Mucosa of rectum (tissue), 2 donors: ENCODE measurements around the gene PRC1.
A peak's percentile ranks its signal among the peaks of the same experiment; 100 is the strongest.
"Not testable (repeated sequence)": the region's sequence is repeated elsewhere in the genome, so short reads cannot be mapped to it uniquely, and the experiment has no call there.

Source experiments
- H3K27ac ChIP-seq, 2 donors: one replicate each; pipeline ENCODE4 v1.7.0; 2013; ENCODE audit warnings: inconsistent platforms in 2 of 2, low read depth in 2 of 2, low read length in 2 of 2
- H3K27me3 ChIP-seq, 2 donors: one replicate each; pipeline ENCODE4 v1.7.0; 2013; ENCODE audit warnings: low read length in 2 of 2; ENCODE audit not compliant: control insufficient read depth in 2 of 2, insufficient read depth in 2 of 2
- H3K36me3 ChIP-seq, 2 donors: one replicate each; pipeline ENCODE4 v1.7.0; 2013; ENCODE audit warnings: low read length in 2 of 2; ENCODE audit not compliant: control insufficient read depth in 2 of 2, insufficient read depth in 2 of 2
- H3K4me1 ChIP-seq, 2 donors: one replicate each; pipeline ENCODE4 v1.7.0; 2013; ENCODE audit warnings: low read length in 2 of 2, mild to moderate bottlenecking in 1 of 2; ENCODE audit not compliant: control insufficient read depth in 2 of 2, insufficient read depth in 2 of 2
- H3K4me3 ChIP-seq, 2 donors: one replicate each; pipeline ENCODE4 v1.7.0; 2013; ENCODE audit warnings: low read length in 2 of 2
- H3K9ac ChIP-seq, 2 donors: one replicate each; pipeline ENCODE4 v1.7.0; 2013; ENCODE audit warnings: low read length in 2 of 2, low read depth in 1 of 2, mild to moderate bottlenecking in 1 of 2
- H3K9me3 ChIP-seq, 2 donors: one replicate each; pipeline ENCODE4 v1.7.0; 2013; ENCODE audit warnings: low read length in 2 of 2; ENCODE audit not compliant: control insufficient read depth in 2 of 2
- donor health status: healthy.
- donor health status: Normal muscosa, but diverticular disease.

PRC1 gene

DNA sequence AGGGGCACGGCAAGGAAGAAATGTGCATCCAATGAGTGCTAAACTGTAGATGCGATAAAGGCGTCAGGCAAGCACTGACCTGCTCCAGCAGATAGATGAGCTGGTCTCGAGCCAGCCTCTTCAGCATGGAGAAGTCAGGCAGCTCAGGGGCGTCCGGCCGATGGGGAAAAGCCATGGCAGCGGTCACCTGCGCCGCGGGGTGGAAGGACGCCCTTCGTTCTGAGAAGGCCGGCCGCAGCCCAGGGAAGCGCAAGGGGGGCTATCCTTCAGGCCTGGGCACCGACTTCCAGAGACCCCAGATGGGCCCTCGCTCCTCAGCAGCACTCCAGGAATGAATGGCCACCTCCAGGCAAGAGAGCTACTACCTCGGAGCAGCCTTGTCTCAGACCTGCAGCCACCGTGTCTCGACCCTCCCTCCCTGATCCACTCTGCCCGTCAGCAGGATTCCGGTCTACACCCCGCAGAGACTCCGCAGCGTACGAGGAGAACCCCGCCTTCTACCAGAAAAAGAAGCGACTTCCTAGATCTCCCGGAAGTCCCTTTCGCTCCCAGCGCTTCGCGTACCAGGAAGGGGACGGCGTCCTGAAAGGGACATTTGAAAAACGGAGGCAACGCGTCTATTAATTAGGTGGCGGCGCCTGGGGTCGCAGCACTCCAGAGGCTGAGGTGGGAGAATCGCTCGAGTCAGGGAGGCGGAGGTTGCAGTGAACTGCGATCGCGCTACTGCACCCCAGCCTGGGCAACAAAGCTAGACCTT, 27.9 kb upstream of the PRC1 start, which contains the start of gene VPS33B:
TSS of gene VPS33B (minus strand) at position 520 of the 757 bp plus-strand sequence. CDS start at position 175, 345 bp downstream.
- Histone ChIP-seq H3K27me3 (no peaks in the 10 kb centered on the region), H3K9me3 (no peaks in the 10 kb centered on the region), H3K4me1 (peaks cover 8 to 9% of the 10 kb centered on the region in 2 donors), H3K27ac (peak within 1 kb of the TSS; percentile 63 to 82), H3K4me3 (peak within 1 kb of the TSS; percentile 94 to 99), H3K36me3 (peaks cover 0 to 4% of the 10 kb centered on the region in 2 donors), H3K9ac (peak within 1 kb of the TSS; percentile 89 to 96)

DNA sequence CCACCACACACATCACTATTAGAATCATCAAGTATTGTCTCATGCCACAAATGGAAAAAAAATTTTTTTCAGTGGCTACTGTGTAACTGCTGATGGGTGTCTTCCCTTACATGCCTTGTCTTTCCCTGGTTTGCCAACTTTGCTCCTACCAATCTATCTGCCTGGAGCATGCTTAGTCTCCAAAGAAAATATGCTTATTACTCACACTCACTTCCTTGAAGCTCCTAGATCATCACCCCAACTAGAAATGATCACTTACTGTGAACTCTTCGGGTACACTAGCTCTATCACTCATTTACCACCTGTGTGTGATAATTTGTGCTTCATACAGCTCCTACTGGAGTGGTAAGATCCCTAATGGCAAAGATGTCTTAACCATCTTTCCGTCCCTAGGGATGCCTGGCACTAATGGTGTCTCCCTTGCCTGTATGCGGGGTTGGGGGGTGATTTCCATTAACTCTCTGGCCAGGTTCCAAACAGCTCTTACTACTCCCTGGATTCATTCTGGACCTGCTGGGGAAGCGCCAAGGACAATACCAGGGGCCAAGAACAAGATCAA, 27.3 kb upstream of the PRC1 start:
- Histone ChIP-seq H3K27me3 (no peaks in the 10 kb centered on the region), H3K9me3 (no peaks in the 10 kb centered on the region), H3K36me3 (peaks cover 3 to 8% of the 10 kb centered on the region in 2 donors), H3K4me3 (peak overlapping the region; percentile 94 to 99), H3K27ac (peak overlapping the region in 1 of 2 donors; percentile 82), H3K9ac (peak overlapping the region; percentile 89 to 96), H3K4me1 (peaks cover 8 to 9% of the 10 kb centered on the region in 2 donors)

DNA sequence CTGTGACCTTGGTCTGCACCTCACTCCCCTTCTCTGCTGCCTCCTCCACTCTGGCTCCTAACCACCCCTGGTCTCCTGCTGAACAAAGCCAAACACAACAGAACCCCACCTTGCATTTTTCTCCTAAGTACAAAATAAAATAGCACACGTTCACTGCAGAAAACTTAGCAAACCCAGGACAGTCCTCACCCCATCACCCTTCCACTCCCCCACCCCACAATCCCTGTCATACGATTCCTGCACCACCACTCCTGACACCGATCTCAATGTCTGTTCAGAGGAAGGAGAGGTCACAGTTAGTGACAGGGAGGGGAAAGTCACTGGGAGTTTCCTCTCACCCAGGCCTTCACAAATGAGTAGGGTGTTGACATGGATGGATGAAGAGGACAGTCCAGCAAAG, 23.8 kb upstream of the PRC1 start:
- Histone ChIP-seq H3K9me3 (no peaks in the 10 kb centered on the region), H3K4me1 (peaks cover 8 to 9% of the 10 kb centered on the region in 2 donors)

DNA sequence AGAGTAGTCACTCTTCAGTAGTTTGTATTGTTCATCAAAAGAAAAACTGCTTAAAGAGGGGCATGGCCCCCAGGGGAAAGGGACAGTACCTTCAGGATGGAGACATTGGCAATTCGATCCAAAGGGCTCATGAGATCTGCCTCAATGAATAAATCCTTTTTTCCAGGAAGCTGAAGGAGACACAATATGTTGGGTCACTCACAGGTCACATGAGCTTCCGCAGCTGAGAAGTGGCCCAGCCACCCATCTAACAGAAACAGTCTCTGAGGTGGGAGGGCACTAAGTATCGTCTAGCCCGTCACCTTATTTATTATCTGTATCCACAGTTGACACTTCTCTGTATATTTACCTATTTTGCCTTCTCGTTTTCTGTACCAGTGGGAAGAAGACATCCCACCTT, 23.4 kb upstream of the PRC1 start:
- peaks cover 18 to 27% of the 10 kb centered on the region in 2 donors for H3K36me3 ChIP-seq
- no peaks in the 10 kb centered on the region for H3K27me3 ChIP-seq
- peaks cover 8 to 9% of the 10 kb centered on the region in 2 donors for H3K4me1 ChIP-seq
- no peak overlapping the region for H3K4me3 ChIP-seq
- no peak overlapping the region for H3K9ac ChIP-seq
- H3K9me3 ChIP-seq, result no peaks in the 10 kb centered on the region
- H3K27ac ChIP-seq, result no peak overlapping the region

More for the DNA sequence above, 23.8 kb upstream of the PRC1 start:
- no peak overlapping the region for H3K27ac ChIP-seq
- H3K27me3 ChIP-seq, result no peaks in the 10 kb centered on the region
- H3K4me3 ChIP-seq, result no peak overlapping the region
- H3K36me3 ChIP-seq, result peaks cover 13 to 22% of the 10 kb centered on the region in 2 donors
- no peak overlapping the region for H3K9ac ChIP-seq

DNA sequence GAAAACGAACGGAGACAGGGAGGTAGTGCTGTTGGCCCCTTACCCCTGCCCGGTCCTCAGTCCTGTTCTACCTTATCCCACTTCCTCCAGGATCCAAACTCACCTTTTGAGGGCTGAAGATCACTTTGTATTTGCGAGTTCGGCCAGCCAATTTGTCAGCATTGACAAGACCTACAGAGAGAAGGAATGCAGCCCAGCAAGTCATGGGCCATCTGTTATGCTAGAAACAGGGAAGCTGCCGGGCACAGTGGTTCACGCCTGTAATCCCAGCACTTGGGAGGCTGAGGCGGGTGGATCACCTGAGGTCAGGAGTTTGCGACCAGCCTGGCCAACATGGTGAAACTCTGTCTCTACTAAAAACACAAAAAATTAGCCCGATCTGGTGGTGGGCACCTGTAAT, 19.4 kb upstream of the PRC1 start:
- not testable (repeated sequence) for H3K4me1 ChIP-seq, H3K27me3 ChIP-seq, H3K4me3 ChIP-seq, H3K27ac ChIP-seq, H3K9me3 ChIP-seq, H3K9ac ChIP-seq
- peaks cover 37 to 48% of the 10 kb centered on the region in 2 donors for H3K36me3 ChIP-seq

DNA sequence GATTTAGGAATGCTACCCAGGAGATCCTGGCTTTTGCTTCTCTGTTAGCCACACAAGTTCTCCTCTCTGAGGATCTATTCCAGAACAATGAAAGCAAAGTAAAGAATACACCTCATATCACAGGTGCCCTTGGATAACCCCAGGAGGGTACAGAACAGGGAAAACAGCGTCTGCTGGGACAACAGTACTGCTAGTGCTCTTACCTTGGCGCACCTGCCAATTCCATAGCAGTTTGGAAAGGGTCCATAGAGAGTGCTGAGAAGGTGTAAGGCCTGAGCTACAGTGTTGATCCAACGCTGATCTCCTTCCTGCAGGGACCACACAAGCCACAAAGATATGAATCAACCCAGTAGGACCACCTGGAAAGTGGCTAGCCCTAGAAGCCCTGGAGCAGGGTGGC, 12.9 kb upstream of the PRC1 start:
- H3K36me3 ChIP-seq, result peaks cover 62 to 72% of the 10 kb centered on the region in 2 donors
- H3K9ac ChIP-seq, result no peak overlapping the region
- no peaks in the 10 kb centered on the region for H3K4me1 ChIP-seq
- no peaks in the 10 kb centered on the region for H3K27me3 ChIP-seq
- no peak overlapping the region for H3K27ac ChIP-seq
- H3K4me3 ChIP-seq, result no peak overlapping the region
- H3K9me3 ChIP-seq, result no peaks in the 10 kb centered on the region

GRCh38 chr15:91001209-91001608, 6.9 kb upstream of the PRC1 start:
- no peak overlapping the region for H3K9ac ChIP-seq
- H3K27ac ChIP-seq, result no peak overlapping the region
- no peaks in the 10 kb centered on the region for H3K27me3 ChIP-seq
- H3K36me3 ChIP-seq, result peaks cover 52 to 75% of the 10 kb centered on the region in 2 donors
- H3K4me1 ChIP-seq, result no peaks in the 10 kb centered on the region
- H3K9me3 ChIP-seq, result no peaks in the 10 kb centered on the region
- H3K4me3 ChIP-seq, result no peak overlapping the region

- H3K4me3 ChIP-seq, result no peak overlapping the region
- peaks cover 4 to 8% of the 10 kb centered on the region in 2 donors for H3K4me1 ChIP-seq
- H3K36me3 ChIP-seq, result peaks cover 33 to 52% of the 10 kb centered on the region in 2 donors
- H3K9me3 ChIP-seq, result no peaks in the 10 kb centered on the region
- no peak overlapping the region for H3K9ac ChIP-seq
- no peaks in the 10 kb centered on the region for H3K27me3 ChIP-seq
- H3K27ac ChIP-seq, result no peak overlapping the region
Observed at GRCh38 chr15:90998737-90999136, 4.4 kb upstream of the PRC1 start.

DNA sequence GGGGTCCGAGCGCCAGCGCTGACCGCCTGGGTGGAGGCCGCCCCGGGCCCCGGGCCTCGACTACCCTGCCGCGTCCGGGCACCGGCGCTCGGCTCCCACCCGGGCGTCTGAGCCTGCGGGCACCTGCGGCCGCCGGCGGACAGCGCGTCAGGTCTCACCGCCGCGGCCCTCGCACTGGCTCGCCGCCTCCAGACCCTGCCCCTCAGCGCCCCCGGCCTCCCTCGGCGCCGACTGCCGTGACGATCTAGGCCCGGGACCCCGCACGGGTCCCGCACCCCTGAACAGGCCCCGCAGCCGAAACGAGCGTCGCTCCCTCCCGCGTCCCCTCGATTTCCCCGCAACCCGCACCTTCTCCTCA, 297 bp downstream of the PRC1 start:
- H3K4me3 ChIP-seq, result peak overlapping the region; percentile 88 to 95
- H3K4me1 ChIP-seq, result peaks cover 4 to 11% of the 10 kb centered on the region in 2 donors
- peak overlapping the region; percentile 84 to 92 for H3K27ac ChIP-seq
- no peaks in the 10 kb centered on the region for H3K27me3 ChIP-seq
- H3K36me3 ChIP-seq, result peaks cover 6 to 14% of the 10 kb centered on the region in 2 donors
- H3K9ac ChIP-seq, result peak overlapping the region; percentile 92 to 99
- no peaks in the 10 kb centered on the region for H3K9me3 ChIP-seq

DNA sequence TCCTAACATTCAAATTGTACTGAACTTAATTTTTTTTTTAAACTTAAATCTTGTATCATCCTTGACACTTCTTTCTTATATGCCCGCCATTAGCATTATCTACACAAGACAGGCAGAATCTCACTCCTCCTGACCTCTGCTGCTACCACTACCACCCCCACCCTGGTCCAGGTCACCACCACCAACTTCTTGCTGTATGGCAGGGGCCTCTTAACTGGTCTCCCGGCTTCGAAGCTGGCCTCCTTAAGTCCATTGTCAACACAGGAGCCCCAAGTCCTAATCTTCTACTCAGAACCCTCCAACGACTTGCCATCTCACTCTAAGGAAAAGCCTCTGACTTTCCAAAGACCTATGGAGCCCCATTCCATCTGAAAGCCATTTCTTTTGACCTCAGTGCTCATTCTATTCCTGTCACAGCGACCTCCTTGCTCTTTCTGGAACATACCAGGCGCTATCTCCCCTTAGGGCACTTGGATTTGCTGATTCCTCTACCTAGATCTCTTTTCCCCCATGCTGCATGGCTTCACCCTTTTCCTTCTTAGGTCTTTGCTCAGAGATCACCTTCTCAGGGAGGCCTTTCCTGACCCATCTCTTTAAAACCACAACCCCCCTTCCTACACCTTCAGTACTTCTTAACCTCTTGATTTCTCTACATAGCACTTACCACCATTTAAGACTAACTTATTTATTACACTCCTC, 2.6 kb downstream of the PRC1 start:
- no peak overlapping the region for H3K9ac ChIP-seq
- no peak overlapping the region for H3K27ac ChIP-seq

More for the DNA sequence above, 2.6 kb downstream of the PRC1 start:
- no peaks in the 10 kb centered on the region for H3K27me3 ChIP-seq
- H3K4me3 ChIP-seq, result no peak overlapping the region
- H3K9me3 ChIP-seq, result no peaks in the 10 kb centered on the region
- H3K4me1 ChIP-seq, result peaks cover 4 to 22% of the 10 kb centered on the region in 2 donors
- no peaks in the 10 kb centered on the region for H3K36me3 ChIP-seq
